Measurements from ENCODE around the gene LIX1L.

LIX1L gene

DNA sequence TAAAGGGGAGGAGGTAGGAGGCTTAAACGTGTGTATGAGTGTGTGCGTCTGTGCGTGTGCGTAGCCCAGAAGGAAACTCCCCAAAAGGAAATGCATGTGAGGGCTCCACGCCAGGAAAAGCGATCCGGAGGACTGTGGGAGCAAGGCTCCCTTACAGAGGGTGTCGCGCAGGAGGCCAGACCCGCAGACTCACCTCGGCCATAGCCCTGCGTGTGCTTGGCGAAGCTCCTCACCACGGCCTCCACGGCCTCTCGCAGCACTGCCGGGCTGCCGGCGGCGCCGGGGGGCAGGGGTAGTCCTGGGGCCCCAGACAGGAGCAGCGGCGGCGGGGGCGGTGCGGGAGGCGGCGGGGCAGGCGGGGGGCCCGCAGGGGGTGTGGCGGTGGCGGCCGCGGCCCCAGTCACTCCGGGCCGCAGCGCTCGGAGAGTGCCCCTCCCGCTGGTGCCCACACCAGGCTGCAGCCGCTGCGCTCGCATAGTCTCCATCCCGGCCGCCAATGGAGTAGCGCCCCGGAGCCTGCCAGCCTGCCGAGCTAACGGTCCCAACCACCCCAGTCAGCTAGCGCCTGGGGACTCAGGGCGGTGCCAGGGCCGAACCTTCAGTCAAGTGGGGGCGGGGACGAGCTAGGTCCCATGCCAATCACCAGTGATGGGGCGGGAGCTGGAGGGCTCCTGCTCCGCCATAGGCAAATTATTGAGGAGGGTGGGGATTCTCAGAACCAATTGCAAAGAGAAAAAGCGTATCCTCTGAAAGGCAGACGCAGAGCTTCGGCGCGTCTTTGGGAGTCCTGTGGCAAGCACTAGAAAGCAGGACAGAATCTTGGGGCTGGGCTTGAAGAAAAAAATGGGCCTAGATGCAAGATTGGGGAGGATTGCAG lies at the start of gene LIX1L:
LIX1L (minus strand) TSS at position 575 of the 877 bp plus-strand sequence; CDS start at position 485, 90 bp downstream.
- peak; percentile 97 for DNase-seq

GRCh38 chr1:146001709-146002108 lies 43.9 kb upstream of the LIX1L start:
- DNase-seq: no peak

DNA sequence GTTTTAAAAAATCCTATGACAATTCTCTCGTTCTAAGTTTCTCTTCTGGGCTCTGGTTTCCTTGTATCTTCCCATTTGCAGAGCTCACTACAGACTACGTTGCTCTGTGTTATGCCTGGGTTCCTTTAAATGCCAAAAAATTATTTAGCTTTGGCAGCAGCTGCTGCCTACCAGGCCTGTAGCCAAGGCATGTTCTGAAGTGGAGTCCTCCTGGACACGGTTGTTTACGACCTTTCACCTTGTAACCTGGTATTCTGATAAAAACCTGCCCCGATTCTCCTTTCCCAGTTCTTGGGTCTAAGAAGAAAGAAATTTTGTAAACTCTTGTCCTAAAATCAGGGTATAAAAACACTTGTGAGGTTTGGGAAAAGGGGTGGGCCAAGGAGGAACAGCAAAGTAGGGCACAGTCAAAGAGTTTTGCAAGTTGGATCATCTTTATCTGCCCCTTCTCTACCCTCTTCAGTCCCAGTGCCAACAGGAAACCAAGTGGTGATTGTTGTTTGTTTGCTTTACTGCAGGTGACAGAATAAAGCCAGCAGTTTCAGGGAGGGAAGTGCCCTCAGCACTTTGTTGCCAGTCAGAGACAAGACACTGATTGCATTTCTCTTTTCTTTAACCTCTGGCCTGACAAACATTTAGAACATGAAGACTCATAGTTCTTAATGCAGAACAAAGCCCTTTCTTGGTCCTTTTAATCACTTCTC lies 41.7 kb upstream of the LIX1L start:
- no peak for DNase-seq

DNA sequence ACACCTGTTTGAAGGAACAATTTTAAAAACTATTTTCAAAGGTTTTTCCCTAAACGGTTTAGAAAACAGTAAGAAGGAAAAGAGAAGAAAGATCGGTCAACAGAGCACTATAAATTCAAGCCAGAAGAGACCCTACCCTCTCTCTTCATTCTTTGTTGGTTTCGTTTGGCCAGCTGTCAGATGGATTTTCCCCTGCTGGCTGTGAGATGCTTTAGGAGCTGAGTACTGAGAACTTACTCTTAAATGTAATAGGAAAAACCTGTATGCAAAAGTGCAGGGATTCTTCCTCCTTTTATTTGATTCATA lies 39.9 kb upstream of the LIX1L start:
- DNase-seq: no peak

GRCh38 chr1:145997016-145997717 lies 39.4 kb upstream of the LIX1L start:
- peak; percentile 39 for DNase-seq

DNA sequence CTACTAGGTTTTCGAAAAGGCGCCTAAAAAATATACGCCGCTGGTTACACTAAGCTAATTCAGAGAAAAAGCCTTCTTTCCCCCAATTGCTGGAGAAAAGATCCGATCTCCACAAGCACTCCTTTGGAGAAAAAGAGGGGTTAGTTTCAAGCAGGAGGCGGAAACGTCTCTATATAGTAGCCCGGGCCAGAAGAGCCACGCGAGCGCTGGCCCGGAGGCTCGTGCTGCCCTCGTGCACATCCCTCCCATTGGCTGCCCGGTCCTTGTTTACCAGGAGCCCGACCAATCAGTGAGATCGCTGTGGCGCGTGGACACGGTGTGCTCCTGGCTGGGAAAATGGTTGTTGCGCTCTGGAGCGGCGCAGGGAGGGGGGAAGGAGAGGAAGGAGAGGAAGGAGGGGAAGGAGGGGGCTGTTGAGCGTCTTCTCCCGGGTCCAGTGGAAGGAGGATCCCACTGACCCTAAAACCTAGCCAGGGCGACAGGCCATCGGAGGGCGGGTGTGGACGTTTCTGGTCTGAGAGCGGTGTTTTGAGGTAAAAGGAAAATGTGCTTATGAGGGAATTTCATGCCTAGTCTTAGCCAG lies 38.7 kb upstream of the LIX1L start, which contains the start of gene TXNIP:
TXNIP (minus strand) TSS at position 147 of the 583 bp plus-strand sequence. CDS start 313 bp downstream, outside the sequence.
- peak; percentile 98 for DNase-seq

DNA sequence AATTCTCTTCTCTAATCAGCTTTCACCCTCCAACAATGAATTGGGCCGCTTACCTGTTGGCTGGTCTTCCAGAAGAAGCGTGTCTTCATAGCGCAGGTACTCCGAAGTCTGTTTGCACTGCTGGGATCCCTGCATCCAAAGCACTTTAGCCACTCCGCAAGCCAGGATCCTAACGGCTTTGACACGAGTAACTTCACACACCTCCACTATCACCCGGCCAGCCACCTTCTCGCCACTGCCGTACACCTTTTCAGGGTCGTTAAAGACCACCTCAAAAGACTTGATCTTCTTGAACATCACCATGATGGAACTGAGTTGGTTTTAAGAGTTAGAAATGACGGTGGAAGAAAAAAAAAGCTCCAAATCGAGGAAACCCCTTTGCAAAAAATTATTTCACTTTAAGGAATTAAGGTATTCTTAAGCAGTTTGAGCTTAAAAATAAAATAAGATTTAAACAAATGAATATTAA lies 38.2 kb upstream of the LIX1L start:
- DNase-seq: no peak

DNA sequence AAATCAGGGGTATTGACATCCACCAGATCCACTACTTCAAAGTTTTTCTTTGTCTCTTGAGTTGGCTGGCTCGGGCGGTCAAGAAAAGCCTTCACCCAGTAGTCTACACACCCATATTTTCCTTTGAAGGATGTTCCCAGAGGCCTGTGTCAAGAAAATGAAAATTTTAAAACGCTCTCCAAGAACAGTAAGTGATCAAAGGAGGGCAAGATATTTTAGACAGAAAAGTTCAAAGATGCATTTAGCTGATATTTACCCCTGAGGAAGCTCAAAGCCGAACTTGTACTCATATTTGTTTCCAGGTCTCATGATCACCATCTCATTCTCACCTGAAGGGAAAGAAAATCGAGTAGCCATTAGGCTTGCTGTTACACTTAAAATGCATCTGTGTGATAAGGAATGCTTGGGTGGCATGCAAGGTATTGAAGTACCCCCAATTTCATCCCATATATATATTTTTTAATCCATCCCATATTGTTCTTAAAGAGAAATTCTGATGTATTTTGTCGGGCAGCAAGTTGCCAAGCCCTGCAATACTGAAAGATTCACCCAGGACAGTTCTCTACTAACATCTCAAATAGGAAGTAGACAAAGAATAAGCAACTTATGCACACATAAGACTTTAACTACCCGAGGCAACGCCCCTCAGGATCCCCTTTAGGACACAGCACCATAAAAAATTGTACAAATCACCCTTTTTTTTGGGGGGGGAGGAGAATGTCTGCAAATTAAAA lies 37.5 kb upstream of the LIX1L start:
- no peak for DNase-seq

- no peak for DNase-seq
Observed at GRCh38 chr1:145994391-145995120, 36.7 kb upstream of the LIX1L start.

DNA sequence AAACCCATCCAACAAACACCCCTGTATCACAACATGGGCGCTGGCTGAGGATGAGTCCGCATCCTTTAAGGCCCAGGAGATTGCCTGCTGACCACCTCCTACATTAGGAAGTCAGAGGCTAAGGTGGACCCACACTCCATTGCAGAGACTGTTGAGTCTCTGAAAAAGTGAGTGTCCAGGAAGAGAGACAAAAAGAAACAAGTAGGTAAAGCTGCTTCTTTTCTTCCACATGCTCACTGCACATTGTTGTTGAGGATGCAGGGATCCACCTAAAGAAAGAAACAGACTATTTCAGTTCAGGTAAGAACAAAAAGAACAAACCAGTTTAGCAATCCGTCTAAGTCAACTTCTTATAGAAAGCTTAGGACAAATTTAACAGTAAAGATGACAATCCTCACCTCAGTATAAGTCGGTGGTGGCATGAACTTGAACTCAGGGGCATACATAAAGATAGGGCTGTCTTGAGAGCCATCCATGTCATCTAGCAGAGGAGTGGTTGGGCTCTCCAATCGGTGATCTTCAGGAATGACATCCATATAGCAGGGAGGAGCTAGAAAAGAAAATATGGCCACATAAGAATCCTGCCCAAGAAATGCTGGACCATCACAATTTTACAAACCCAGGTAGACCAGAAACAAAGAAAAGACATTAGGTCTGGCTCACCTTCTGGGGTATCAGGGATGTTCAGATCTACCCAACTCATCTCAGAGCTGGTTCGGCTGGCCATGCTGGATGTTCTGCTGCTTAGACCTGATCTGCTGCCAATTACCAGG lies 36.0 kb upstream of the LIX1L start:
- no peak for DNase-seq

GRCh38 chr1:145992958-145993617 lies 35.3 kb upstream of the LIX1L start:
- DNase-seq: no peak

- no peak for DNase-seq
Observed at GRCh38 chr1:145992502-145992936, 34.7 kb upstream of the LIX1L start.

DNA sequence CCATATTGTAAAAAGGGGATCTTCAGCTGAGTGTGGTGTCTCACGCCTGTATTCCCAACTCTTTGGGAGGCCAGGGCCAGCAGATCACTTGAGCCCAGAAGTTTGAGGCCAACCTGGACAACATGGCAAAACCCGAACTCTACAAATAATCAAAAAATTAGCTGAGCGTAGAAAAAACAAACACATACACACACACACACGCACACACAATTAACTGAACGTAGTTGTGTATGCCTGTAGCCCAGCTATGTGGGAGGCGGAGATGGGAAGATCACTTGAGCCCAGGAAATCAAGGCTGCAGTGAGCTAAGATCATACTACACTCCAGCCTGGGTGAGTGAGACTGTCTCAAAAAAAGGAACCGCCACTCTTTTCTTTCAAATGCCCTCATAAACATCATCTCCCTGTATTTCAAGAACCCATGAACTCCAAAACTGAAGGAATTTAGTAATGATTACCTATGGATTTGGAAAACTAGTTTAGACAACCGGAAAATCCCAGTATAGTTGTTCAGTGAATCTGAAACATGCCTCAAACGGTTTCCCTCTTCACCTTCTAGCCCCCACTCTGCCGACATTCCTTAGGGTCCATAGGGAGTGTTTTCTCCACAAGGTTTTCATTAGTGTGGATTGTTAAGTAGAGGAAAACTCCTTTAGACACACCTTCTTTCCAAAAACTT lies 34.1 kb upstream of the LIX1L start:
- DNase-seq: no peak

- DNase-seq: no peak
Observed at GRCh38 chr1:145990249-145990855, 32.5 kb upstream of the LIX1L start.

GRCh38 chr1:145988773-145989172 lies 31.0 kb upstream of the LIX1L start:
- DNase-seq: no peak

DNA sequence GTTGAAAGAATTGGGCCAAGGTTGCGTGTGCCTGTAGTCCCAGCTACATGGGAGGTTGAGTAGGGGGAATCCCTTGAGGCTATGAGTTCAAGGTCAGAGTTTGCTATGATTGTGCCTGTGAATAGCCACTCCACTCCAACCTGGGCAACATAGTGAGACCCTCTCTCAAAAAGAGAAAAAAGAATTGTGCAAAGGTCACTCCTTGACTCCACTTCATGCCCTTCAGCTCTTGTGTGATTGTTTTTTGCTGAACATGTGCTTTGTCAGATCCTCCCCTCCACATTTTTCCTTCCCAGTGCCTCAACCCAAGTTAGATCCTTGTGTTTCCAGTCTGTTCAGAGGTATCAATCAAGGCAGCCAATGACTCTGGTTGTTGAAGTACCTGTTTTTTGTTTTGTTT lies 30.1 kb upstream of the LIX1L start:
- DNase-seq: no peak

- no peak for DNase-seq
Observed at GRCh38 chr1:145986551-145986950, 28.7 kb upstream of the LIX1L start.

DNA sequence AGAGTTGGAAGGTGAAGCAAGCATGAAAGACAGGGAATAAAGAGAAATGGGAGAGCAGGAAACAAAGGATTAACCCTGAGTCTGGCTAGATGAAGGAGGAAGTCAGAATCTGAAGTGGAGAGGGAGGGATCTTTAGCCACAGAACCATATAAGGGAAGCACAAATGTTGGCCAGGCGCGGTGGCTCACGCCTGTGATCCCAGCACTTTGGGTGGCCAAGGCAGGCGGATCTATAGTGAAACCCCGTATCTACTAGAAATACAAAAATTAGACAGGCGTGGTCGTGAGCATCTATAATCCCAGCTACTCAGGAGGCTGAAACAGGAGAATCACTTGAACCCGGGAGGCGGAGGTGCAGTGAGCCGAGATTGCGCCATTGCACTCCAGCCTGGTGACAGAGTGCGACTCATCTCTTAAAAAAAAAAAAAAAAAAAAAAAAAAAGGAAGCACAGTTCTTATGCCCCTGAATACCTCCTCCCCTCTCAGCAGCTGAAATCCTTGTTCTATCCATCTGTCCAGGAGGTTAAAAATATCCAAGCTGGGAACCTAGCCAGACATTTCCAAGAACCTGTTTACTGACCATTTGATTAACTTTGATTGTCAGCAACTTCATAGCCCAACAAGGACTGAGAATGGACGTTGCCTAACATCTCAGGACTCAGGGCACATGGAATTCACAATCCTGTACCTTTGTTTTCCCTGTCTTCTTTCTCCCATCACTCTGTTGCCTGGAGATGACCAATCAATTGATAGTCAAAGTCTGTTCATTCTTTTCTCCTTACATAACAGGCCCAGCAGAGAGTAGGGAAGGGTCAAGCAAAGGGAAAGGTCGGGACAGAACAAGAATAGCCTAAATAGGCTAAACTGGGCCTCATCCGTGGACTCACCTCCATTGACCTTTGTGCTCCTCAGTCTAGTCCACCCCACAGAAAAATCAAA lies 28.0 kb upstream of the LIX1L start:
- peak; percentile 79 for DNase-seq
